Hematopoietic multipotent progenitor cell treated with erythropoietin and hydrocortisone succinate and interleukin-3 and kit ligand, for 15 days (in vitro differentiated cells): ENCODE measurements around the gene GSTM4.
"Not testable (repeated sequence)": the region's sequence is repeated elsewhere in the genome, so short reads cannot be mapped to it uniquely, and the experiment has no call there.

ENCODE experiments used
- DNase-seq: peaks from one replicate; pipeline ENCODE4 v3.0.0-alpha.2; 2015; ENCODE audit warnings: low spot score

Gene GSTM4

DNA sequence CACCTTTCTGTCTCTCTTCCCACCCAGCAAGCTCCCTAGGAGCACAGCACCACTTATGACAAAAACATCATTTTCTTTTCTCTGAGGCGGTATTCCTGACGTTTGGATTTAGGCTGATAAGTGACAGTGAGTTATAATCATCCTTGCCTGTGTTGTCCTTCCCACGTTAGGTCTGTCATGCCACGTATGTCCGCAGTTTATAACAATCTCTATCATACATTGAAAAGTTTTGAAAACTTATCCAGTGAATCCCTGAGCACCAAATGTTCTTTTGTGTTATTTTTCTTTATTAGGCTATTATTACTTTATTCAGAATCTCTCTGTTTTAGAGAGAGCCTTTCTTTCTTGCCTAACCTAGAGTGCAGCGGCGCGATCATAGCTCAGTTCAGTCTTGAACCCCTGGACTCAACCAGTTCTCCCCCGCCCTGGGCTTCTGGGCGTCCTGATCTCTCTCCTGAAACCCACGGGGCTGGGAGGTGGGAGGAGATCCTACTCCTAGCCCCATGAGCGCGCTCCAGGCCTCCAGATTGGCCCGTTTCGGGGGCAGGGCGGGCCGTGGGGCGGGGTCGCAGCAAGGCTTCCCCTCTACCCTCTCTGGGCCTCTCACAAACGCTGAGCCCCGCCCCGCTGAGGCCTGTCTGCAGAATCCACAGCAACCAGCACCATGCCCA, 11.7 kb downstream of the GSTM4 start, which contains the start of gene GSTM2:
Gene GSTM2 (plus strand): TSS at position 606 of the 671 bp plus-strand sequence. CDS start 59 bp downstream, at position 665.
- DNase-seq: peak; percentile 17

DNA sequence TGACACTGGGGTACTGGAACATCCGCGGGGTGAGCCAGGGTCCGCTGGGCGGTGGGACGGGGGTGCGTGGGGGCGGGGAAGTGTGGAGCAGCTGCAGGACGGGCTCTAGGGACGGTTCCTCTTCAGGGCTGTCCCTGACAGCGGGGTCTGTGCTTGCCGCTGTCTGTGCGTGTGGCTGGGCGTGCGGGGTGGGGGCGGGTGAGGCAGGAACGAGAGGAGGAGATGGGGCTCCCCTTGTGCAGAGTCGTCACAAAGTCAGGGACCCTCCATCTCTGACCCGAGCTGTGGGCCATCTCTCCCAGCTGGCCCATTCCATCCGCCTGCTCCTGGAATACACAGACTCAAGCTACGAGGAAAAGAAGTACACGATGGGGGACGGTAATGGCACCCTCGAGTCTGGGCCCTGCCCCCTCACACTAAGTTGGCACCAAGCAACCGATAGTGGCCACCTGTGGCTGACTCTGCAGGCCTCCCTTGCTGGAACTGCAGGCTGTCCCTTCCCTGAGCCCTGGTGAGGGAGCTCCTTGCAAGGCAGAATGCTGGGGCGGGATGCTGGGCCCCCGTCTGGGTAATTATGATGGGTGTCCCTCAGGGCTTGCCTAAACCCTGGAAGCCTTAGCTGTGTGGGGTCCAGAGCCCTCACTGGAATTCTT, 12.3 kb downstream of the GSTM4 start:
- peak; percentile 1 for DNase-seq

DNA sequence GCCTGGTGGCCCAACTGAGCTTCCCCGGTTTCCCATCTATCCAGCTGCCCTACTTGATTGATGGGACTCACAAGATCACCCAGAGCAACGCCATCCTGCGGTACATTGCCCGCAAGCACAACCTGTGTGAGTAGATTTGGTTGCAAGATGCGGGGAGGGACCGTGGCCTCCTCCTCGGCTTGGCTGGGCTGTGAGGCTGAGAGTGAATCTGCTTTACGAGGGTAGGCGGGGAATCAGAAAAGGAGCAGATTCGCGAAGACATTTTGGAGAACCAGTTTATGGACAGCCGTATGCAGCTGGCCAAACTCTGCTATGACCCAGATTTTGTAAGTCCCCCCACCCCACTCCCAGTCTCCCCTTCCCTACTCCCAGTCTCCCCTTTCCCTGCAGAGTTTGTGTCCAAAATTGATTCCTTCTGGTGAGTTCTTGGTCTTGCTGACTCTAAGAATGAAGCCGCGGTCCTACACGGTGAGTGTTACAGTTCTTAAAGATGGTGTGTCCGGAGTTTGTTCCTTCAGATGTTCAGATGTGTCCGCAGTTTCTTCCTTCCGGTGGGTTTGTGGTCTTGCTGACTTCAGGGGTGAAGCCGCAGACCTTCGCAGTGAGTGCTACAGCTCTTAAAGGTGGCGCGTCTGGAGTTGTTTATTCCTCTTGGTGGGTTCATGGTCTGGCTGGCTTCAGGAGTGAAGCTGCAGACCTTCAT, 13.5 kb downstream of the GSTM4 start:
- DNase-seq: peak; percentile 1

DNA sequence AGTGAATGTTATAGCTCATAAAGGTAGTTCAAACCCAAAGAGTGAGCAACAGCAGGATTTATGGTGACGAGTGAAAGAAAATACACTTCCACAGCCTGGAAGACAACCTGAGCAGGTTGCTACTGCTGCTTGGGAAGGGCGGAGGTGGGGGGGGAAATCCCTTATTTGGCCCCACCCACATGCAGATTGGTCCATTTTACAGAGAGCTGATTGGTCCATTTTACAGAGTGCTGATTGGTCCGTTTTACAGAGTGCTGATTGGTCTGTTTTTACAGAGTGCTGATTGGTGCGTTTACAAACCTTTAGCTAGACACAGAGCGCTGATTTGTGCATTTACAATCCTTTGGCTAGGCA, 14.0 kb downstream of the GSTM4 start:
- peak; percentile 1 for DNase-seq

DNA sequence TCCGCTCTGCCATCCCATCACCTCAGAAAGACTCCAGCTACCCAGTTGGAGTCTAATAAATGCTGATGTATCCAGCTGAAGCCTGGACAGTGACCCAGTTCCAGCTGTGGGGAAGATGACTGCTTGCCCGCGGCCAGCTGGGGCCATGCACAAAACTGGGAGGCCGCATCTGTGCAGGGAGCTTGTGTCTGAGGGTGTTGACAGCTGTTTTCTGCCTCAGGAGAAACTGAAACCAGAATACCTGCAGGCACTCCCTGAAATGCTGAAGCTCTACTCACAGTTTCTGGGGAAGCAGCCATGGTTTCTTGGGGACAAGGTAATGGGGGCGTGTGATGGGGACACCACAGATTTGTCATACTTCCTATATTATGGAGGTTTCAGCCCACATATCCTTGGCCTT, 15.2 kb downstream of the GSTM4 start:
- DNase-seq: peak; percentile 0

DNA sequence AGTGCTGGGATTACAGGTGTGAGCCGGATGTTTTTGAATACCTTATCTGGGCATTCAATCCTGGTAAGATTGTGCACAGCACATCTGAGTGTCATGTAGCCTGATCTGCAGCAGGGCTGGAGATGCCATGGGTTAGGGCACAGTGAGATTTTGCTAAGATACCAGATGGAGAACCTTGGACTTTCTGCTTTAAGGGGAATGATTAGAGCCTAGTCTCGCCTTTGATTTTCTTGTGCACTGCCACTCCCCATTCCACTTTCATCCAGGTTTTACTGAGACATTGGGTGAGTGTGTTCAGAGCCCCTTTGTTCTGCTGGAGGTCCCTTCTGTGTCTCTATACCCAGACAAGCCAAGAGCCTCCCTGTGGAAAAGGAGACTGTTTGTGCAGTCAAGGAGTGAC, 18.0 kb downstream of the GSTM4 start:
- not testable (repeated sequence) for DNase-seq

DNA sequence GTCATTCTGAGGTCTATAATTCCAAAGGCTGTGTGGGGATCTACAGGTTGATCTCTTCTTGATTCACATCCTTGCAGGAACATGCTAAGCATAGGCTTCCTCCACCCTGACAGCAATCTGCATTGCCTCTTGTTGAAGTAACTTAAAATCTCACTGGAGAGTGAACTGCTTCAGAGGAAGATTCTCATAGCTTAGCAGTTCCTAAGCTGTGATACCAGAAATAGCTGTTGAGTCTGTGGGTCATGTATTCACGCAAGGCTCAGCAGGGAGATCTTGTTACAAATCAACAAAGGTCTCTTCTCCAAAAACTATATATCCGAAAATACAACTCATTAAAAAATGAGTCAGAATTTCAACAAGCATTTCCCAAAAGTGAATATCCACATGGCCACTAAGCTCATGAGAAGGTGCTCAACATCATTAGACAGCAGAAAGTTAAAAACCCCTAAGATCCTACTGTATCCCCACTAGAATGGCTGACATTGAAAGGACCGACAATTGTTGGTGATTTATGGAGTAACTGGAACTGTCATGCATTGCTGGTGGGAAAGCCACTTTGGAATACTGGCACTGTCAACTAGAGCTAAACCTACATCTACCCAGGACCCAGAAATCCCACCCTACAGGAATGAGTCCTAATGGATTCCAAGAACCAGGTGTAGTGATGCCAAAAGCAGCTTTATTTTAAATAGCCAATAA, 20.9 kb downstream of the GSTM4 start:
- DNase-seq: peak; percentile 1

DNA sequence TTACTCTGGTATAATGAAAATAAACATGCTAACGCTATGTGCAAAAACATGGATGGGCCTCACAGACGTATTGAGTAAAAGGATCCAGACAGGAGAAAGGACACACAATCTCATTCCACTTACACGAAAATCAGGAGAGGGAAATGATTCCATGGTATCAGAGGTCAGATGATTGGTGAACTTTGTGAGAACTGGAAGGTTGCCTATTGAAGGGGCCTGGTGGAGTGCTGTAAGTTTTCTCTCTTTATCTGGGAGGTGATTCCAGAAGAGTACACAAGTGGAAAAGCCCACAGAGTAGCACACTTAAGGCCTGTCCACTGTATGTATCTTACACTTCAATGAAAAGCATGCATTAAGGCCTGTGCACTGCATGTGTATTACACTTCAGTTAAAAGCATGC, 21.6 kb downstream of the GSTM4 start:
- peak; percentile 1 for DNase-seq

DNA sequence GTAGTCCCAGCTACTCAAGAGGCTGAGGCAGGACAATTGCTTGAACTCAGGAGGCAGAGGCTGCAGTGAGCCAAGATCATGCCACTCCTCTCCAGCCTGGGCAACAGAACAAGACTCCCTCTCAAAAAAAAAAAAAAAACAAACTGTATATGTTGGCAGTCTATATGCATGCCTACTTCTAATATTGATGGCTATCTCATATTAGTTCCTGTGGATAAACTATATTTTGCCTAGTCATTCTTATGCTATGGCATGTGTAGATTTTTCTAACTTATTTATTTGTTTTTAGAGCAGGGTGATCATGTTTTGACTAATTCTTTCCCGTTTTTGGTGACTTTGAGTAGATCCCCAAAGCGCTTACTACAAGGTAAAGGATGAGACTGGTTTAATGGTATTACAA, 22.7 kb downstream of the GSTM4 start:
- peak; percentile 1 for DNase-seq

DNA sequence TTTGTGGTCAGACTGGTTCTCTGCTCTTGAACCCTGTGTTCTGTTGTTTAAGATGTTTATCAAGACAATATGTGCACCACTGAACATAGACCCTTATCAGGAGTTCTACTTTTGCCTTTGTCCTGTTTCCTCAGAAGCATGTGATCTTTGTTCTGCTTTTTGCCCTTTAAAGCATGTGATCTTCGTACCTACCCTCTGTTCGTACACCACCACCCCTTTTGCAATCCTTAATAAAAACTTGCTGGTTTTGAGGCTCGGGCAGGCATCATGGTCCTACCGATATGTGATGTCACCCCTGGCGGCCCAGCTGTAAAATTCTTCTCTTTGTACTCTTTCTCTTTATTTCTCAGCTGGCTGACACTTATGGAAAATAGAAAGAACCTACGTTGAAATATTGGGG, 28.9 kb downstream of the GSTM4 start:
- DNase-seq: not testable (repeated sequence)

DNA sequence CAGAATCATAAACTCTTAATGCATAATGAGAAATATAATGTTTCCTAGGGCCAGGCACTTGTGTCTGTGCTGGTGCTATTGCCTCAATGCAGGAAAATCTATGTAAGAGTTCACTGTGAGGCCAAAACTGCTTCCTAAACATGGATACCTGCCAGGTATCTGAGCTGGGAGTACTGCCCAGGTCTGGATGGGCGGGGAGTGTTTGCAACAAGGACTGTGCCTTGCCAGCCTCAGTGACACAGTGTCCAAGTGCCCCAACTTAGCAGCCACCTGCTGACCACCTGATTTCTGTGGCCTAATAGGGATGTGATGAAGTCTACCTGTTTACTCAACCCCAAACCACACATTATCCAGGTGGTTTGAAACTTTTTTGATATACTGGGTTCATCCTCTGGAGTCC, 29.5 kb downstream of the GSTM4 start:
- not testable (repeated sequence) for DNase-seq

DNA sequence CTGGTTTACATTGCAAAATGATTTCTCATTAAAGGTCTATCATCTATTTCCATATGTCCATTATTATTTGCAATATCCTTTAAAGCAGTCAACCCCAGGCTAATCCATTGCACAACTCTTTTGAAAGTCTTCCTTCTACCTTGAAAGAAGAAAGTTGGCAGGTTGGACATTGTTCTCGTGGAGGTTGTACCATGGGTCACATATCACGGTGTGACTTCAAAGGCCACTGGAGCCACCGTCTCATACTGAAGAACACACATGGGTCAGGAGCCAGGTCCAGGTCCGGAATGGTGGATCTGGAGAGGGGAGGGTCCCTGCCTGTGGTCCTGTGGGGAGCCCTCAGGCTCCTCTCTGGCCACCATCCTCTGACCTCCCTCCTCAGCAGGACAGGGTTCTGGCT, 30.0 kb downstream of the GSTM4 start:
- not testable (repeated sequence) for DNase-seq

DNA sequence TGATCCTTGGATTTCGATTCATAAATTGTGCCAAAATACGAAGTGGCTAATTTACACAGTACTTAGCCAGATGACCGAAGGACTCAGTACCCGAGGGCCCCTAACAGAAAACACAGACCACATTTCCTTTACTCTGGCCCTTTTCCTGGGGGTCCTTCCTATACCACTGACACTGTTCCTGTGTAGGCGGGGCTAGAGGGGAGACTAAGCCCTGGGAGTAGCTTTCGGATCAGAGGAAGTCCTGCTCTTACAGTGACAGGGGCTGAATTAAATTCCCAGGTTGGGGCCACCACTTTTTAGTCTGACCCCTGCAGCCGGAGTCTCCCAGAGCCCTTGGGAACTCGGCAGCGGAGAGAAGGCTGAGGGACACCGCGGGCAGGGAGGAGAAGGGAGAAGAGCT, 31.2 kb downstream of the GSTM4 start:
- DNase-seq: not testable (repeated sequence)

DNA sequence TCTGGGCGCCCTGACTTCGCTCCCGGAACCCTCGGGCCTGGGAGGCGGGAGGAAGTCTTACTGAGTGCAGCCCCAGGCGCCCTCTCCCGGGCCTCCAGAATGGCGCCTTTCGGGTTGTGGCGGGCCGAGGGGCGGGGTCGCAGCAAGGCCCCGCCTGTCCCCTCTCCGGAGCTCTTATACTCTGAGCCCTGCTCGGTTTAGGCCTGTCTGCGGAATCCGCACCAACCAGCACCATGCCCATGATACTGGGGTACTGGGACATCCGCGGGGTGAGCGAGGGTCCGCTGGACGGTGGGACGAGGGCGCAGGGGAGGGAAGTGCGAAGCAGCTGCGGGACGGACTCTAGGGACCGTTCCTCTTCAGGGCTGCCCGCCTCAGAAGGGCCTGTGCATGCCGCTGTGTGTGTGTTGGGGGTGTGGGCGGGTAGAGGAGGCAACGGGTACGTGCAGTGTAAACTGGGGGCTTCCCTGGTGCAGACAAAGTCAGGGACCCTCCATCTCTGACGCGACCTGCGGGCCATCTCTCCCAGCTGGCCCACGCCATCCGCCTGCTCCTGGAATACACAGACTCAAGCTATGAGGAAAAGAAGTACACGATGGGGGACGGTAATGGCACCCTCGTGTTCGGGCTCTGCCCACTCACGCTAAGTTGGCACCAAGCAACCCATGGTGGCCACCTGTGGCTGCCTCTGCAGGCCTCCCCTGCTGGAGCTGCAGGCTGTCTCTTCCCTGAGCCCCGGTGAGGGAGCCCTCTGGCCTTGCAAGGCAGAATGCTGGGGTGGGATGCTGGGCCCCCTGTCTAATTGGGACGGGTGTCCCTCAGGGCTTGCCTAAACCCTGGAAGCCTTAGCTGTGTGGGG, 32.0 kb downstream of the GSTM4 start, which contains the start of gene GSTM1:
Gene GSTM1 (plus strand): TSS at position 177 of the 859 bp plus-strand sequence. CDS start 57 bp downstream, at position 234.
- no peak for DNase-seq

DNA sequence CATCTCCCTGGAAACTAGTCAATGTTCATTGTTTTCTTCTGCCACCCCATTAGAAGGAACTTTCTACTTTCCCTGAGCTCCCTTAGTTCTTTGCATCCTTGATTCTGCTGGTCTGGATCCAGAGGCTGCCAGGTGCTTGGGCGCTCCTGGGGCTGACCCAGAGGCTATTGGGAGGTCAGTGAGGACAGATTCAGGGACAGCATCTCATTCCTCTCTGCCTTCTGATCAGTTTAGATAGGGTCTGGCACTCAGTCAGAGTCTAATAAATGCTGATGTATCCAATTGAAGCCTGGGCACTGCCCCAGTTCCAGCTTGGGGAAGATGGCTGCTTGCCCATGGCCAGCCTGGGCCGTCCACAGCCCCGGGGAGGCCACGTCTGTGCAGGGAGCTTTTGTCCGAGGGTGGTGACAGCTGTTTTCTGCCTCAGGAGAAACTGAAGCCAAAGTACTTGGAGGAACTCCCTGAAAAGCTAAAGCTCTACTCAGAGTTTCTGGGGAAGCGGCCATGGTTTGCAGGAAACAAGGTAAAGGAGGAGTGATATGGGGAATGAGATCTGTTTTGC, 34.0 kb downstream of the GSTM4 start:
- DNase-seq: no peak

DNA sequence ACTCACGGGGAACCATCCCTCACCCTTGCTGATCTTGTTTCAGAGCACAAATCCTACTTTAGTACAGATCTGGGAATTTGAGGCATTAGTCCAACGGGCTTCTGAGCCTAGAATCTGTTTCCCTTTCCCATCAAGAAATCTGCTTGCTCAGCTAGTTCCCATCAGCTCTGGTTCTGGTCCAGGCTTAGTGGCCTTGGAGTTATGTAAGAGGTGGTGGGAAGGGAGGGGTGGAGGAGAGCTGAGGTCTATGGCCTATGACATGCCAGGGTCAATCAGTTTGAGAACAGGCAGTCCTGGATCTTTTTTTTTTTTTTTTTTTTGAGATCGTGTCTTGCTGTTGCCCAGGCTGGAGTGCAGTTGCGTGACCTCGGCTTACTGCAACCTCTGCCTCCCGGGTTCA, 35.9 kb downstream of the GSTM4 start:
- no peak for DNase-seq

DNA sequence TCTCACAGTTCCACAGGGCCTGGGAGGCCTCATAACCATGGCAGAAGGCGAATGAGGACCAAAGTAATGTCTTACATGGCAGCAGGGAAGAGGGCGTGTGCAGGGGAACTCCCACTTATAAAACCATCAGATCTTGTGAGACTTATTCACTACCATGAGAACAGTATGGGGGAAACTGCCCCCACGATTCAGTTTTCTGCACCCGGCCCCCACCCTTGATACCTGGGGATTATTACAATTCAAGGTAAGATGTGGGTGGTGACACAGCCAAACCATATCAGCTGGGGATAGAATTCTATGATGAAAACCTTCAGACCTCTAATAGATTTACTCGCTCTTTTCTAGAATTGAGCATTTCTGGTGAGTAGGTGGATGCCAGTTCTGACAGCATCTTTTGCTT, 38.5 kb downstream of the GSTM4 start:
- not testable (repeated sequence) for DNase-seq

DNA sequence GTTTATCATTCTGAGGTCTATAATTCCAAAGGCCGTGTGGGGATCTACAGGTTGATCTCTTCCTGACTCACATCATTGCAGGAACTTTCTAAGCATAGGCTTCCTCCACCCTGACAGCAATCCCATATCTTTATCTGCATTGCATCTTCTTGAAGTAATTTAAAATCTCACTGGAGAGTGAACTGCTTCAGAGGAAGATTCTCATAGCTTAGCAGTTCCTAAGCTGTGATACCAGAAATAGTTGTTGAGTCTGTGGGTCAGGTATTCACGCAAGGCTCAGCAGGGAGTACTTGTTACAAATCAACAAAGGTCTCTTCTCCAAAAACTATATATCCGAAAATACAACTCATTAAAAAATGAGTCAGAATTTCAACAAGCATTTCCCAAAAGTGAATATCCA, 39.2 kb downstream of the GSTM4 start:
- DNase-seq: not testable (repeated sequence)

DNA sequence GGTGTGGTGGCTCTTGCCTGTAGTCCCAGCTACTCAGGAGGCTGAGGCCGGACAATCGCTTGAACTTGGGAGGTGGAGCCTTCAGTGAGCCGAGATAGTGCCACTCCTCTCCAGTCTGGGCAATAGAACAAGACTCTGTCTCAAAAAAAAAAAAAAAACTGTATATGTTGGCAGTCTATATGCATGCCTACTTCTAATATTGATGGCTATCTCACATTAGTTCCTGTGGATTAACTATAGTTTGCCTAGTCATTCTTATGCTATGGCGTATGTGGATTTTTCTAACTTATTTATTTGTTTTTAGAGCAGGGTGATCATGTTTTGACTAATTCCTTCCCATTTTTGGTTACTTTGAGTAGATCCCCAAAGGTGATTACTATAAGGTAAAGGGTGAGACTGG, 41.2 kb downstream of the GSTM4 start:
- no peak for DNase-seq

DNA sequence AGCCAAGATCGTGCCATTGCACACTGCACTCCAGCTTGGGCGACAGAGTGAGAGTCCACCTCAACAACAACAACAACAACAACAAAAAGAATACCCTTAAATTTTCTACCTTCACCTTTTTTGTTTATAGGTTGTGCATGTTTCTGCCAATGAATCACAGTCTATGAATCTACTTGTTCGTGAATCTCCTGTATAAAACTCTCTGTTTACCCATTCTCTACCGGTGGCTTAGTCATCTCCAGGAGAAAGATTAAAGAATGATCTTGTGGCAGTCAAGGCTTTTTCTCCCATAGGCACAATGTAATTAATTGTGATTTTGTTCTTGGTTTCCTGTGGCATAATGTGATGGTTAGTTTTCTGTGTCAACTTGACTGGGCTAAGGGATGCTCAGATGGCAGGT, 42.0 kb downstream of the GSTM4 start:
- DNase-seq: not testable (repeated sequence)

DNA sequence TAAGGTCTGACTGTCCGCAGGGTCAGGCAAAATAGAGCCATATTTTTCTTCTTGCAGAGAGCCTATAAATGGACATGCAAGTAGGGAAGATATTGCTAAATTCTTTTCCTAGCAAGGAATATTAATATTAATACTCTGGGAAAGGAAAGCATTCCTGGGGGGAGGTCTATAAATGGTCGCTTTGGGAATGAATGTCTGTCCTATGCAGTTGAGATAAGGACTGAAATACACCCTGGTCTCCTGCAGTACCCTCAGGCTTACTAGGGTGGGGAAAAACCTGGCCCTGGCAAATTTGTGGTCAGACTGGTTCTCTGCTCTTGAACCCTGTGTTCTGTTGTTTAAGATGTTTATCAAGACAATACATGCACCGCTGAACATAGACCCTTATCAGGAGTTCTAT, 47.0 kb downstream of the GSTM4 start:
- not testable (repeated sequence) for DNase-seq
